ENCODE data around the gene GALNT18.

Gene GALNT18

DNA sequence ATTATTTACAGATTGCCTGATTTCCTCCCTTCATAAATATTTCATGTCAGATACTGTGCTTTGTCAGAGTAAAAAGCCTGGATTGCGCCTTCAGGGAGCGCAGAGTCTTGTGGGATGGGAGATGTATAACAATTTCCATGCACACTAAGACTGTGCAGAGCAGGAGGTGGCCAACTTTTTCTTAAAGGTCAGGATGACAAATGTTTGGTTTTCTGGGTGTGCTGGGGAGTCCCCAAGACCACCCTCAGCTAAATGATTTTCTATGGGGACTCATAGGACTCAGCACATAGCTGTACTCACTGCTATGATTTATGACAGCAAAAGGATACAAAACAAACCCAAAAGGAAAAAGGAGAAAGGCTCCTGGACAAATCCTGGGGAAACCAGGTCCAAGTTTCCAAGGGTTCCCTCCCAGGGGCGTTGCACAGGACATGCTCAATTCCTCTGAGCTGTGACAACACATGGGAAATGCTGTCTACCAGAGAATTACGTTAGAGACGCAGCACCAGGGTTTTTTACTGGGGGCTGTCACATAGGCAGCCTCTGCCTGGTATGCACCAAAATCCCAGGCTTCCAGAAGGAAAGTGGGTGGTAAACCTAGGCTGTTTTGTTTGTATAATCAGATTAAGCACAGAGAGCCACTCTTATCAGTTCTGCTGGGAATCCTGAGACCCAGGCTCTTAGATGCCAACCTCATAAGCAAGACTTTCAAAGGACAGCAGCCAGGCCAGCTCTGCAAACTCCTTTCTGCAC, 327.8 kb downstream of the GALNT18 start:
- no peak for DNase-seq

GRCh38 chr11:11292839-11293238, 329.0 kb downstream of the GALNT18 start:
- no peak for DNase-seq

GRCh38 chr11:11291041-11292015, 330.5 kb downstream of the GALNT18 start:
- DNase-seq = no peak

DNA sequence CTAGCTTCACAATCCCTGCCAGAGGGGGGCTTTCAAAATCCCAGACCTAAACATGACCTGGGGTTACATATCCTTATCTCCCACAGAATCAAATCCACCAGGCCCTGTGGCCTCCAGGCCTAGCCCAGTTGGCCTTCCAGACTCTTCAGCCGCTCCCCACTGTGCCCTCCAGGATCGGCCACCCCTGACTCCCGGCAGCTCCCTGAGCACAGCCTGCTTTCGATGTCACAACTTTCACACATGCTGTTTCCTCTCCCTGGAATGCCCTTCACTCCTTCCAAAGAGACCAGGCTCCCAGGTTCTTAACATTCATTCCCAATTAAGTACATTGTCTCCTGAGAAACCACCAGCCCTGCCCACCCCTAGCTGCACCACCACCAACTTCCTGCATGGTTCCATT, 331.5 kb downstream of the GALNT18 start:
- DNase-seq = no peak

DNA sequence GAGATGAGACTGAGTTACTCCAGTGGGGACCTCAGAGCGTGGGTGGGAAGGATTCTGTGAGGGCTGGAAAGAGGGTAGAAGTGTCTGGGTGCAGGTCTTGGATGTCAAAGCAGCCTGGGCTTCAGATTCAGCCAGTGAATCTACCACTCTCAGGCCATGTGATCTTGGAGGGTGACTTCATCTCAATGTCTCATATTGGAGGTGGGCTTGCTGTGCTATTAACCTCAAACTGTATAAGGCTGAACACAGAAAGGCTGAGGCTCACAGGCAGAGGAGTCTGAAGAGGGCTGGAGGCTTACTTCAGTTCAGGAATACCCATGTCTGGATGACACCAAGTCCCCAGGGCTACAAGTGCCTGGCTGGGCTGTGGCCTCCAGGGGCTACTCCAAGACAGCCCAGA, 332.1 kb downstream of the GALNT18 start:
- no peak for DNase-seq

- DNase-seq = no peak
Measured at GRCh38 chr11:11288972-11289616, 332.7 kb downstream of the GALNT18 start.

GRCh38 chr11:11284481-11284880, 337.3 kb downstream of the GALNT18 start:
- no peak for DNase-seq

- DNase-seq = no peak
Measured at GRCh38 chr11:11281626-11282025, 340.2 kb downstream of the GALNT18 start.

GRCh38 chr11:11280826-11281225, 341.0 kb downstream of the GALNT18 start:
- DNase-seq = no peak

DNA sequence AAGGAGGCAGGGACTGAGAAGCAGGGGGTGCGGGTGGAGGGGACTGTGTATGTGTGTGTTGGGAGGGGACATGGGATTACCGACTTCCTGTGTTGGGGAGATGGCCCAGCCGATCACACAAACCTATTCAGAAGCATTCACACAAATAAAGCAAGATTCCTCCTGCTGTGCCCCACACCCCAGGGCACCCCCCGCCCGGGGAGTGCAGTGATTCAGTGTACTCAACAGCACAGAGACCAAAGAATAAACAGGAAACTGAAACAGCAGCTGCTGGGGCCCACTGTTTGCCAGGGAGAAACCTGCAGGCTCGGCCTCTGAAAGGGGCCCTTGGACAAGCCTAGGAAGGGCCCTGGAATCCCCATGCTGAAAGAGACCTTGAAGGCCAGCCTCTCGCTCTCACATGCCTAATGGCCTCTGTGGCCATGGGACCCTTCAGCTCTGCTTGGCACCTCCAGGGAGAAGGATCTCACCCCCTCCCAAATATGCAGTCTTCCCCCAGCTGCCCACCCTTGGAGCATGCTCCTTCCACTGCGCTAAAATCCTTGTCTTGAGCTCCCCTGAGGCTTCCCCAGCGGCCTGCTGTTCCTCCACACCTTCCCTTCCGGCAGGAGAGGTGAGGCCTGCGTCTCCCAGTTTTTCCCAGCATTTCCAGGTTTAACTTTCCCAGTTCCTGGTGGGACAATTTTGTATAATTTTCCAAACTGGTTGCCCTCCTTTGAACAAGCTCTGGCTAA, 341.7 kb downstream of the GALNT18 start:
- no peak for DNase-seq

DNA sequence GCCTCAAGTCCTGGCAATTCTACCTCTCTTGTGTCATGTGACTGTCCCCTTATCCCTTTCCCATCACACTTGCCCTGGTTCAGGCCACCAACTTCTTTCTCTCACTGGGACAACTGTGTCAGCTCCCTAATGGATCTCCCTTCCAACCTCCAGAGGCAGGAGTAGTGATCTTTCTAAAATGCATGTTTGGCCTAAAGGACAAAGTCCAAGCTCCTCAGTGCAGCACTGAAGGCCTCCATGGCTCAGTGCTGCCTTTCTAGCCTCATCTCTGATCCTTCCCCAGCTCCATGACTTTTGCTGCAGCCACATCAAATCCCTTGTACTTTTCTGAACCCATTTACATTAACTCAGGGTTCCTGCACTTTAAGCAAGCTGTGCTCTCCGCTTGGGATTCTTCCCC, 349.6 kb downstream of the GALNT18 start:
- no peak for DNase-seq

DNA sequence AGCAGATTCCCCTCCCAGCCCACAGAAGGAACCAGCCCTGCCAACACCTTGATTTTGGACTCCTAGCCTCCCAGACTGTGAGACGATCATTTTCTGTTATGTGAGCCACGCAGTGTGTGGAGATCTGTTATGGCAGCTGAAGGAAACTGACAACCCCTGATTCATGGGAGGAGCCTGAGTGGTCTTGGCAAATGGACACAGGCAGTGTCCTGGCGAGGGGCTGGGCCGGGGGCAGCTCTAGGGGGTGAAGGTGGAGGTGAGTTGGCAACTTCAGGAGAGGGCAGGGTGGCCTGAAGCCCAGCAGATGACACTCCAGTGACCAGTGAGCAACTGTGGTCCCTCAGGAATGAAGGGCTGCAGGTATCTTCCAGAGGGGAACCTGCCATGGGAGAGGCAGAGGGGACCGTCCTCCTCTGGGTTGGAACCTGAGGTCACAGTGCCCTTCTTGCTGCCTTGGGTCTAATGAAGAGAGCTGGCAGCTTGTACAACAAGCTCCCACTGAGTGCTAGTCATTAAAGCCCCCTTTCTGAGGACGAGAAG, 351.5 kb downstream of the GALNT18 start:
- no peak for DNase-seq

DNA sequence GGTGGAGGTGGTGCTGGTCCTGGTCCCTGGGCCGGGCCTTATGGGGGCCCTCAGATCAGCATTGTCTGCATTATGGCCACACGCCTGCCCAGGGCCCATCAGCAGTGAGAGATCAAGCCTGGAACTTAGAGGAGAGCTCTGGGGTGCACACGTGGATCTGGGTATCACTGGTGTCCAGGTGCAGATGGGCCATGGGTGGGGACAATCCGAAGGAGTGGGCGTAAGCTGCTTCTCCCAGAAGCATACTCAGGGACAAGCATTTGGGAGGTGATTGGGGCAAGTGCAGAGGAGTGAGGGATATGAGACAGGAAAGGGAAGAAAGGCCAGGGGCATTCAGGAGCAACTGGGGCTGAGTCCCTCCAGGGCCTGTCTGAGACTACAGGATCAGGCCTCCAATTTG, 353.1 kb downstream of the GALNT18 start:
- no peak for DNase-seq

DNA sequence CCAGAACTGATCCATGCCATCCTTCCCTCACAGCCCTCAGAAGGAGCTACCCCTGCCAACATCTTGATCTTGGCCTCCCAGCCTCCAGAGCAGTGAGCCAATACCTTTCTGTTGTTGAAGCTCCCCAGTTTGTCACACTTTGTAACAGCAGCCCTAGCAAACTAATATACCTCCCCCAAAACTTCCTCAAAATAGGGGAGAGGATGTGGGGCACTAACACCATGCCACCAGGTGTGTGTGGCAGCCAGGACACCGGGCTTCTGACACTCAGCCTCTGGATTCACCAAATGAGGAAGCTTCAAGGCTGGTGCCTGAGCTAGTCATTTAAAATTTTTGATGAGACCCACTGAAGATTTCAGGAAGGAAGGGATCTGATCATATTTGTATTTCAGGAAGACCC, 353.7 kb downstream of the GALNT18 start:
- no peak for DNase-seq

- DNase-seq = no peak
Measured at GRCh38 chr11:11267312-11267711, 354.5 kb downstream of the GALNT18 start.

DNA sequence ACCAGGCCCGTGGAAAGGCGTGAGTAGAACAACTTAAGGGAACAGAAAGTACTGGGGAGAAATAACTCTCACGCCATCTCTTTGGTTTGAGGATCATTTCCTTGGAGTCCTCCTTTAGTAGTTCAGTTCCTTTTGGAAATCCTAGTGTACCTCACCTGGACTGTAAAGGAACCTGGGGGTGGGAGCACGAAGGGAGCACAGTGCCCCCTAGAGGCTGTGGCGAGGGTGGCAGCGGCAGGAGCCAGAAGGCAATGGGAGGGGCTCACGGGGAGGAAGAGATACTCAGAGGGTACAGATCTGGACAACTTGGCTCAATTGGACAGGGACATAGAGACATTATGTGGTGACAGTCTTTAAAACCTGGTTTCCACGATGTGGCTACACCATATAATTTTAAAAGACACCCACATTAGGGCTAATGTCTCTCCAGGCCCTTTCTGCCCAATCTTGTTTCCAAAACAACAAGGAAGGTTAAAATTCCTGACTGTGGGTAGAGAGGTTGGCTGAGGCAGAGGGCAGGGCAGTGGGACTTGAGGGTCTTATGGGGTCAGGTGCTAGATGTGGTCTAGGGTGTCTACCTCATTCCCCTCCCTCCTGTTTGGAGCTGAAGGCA, 355.7 kb downstream of the GALNT18 start:
- DNase-seq = no peak

GRCh38 chr11:11265320-11265719, 356.5 kb downstream of the GALNT18 start:
- DNase-seq = no peak

DNA sequence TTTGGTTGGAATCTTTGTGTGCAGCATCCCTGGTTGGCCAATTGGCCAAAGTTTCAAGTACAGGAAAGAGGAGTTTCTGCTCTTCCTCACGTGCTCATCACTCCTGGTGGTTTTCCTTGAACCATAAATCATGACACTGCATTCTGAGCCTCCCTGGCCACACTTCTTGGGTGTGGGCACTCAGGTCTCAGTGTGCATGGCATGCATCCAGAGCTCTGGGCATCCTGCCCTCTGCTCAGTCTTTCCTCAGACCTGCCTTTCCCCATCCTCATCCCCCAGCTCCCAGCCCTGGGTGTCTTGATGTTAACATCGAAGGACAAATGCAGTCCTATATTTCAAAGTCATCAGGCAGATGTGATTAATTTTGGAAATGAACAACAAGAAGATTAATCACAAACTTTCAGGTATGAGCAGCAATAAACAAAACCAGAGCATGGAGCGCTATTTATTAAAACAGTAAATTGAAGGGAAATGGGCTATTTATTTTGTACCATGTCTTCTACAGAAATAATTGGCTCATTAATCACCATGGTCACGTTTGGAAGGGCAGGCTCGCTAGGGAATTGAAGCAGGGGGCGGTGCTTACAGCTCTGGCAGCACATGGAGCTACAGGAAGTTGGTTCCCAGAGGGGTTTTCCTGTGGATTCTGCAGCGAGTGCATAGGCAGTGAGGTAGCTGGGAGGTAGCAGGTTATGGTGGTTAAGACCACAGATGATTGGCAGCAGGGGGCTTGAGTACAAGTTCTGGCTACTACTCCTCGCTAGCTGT, 358.4 kb downstream of the GALNT18 start:
- peak; percentile 18 for DNase-seq

- DNase-seq = no peak
Measured at GRCh38 chr11:11262171-11262920, 359.5 kb downstream of the GALNT18 start.

- no peak for DNase-seq
Measured at GRCh38 chr11:11261629-11262028, 360.2 kb downstream of the GALNT18 start.

All from DMS79 (cell line).